ENCODE measurements around the gene COL15A1.

DNA sequence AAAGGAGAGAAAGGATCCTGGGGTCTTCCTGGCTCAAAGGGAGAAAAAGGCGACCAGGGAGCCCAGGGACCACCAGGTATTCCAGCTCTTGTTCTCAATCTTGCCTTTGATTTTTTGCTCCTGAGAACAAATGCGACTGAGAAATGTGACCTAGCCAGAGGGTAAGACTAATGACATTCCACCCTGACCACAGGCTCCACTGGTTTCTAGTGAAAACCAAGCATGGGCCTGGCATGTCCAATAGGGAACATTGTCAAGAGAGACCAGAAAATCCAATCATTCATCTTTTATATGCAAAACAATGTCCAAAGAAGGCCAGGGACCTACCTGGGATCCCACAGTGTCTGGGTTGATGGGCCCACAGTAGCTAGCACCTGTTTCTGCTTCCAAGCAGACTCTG is 110.9 kb downstream of the COL15A1 start:
- TF ChIP-seq, protein P1, sequence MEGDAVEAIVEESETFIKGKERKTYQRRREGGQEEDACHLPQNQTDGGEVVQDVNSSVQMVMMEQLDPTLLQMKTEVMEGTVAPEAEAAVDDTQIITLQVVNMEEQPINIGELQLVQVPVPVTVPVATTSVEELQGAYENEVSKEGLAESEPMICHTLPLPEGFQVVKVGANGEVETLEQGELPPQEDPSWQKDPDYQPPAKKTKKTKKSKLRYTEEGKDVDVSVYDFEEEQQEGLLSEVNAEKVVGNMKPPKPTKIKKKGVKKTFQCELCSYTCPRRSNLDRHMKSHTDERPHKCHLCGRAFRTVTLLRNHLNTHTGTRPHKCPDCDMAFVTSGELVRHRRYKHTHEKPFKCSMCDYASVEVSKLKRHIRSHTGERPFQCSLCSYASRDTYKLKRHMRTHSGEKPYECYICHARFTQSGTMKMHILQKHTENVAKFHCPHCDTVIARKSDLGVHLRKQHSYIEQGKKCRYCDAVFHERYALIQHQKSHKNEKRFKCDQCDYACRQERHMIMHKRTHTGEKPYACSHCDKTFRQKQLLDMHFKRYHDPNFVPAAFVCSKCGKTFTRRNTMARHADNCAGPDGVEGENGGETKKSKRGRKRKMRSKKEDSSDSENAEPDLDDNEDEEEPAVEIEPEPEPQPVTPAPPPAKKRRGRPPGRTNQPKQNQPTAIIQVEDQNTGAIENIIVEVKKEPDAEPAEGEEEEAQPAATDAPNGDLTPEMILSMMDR (IDR thresholded peaks at IDR 0.05; ENCODE audit: low read depth, low read length) = no peak
- TF ChIP-seq EZH2phosphoT487 (IDR thresholded peaks at IDR 0.05; ENCODE audit: low read depth) = no peak
